H9 (cell line): ENCODE results near the gene FBXL2. TPM values are rescaled to one million over a fixed set of nuclear protein-coding genes. Genes with fewer than 3 reads are reported as not detected.

ENCODE experiments used
- DNase-seq: peaks from one replicate; pipeline ENCODE4 v3.0.0-alpha.2; 2017
- H2AFZ ChIP-seq: one replicate; pipeline ENCODE4 v1.6.1; 2013; ENCODE audit warnings: mild to moderate bottlenecking, low read length, control low read depth, moderate library complexity
- H2AK5ac ChIP-seq: 2 replicates; pipeline ENCODE4 v1.6.1; 2013; ENCODE audit warnings: low read length, control low read depth, mixed read lengths; ENCODE audit not compliant: insufficient read length
- H2BK120ac ChIP-seq: one replicate; pipeline ENCODE4 v1.6.1; 2013; ENCODE audit warnings: low read depth, mild to moderate bottlenecking, low read length, control low read depth, inconsistent platforms; ENCODE audit not compliant: poor library complexity, severe bottlenecking
- H2BK12ac ChIP-seq: 2 replicates; pipeline ENCODE4 v1.6.1; 2013; ENCODE audit warnings: low read length, control low read depth, mixed read lengths, low read depth; ENCODE audit not compliant: insufficient read length
- H2BK15ac ChIP-seq: 2 replicates; pipeline ENCODE4 v1.6.1; 2013; ENCODE audit warnings: low read depth, low read length, control low read depth
- H2BK20ac ChIP-seq: one replicate; pipeline ENCODE4 v1.6.1; 2013; ENCODE audit warnings: low read depth, mild to moderate bottlenecking, low read length, control low read depth, inconsistent platforms; ENCODE audit not compliant: poor library complexity, severe bottlenecking
- H2BK5ac ChIP-seq: 2 replicates; pipeline ENCODE4 v1.6.1; 2013; ENCODE audit warnings: low read length, control low read depth, mixed read lengths; ENCODE audit not compliant: insufficient read length
- H3K14ac ChIP-seq: 2 replicates; pipeline ENCODE4 v1.6.1; 2013; ENCODE audit warnings: low read length, control low read depth; ENCODE audit not compliant: insufficient read depth
- H3K18ac ChIP-seq: 2 replicates; pipeline ENCODE4 v1.6.1; 2013; ENCODE audit warnings: low read depth, mild to moderate bottlenecking, mixed read lengths, low read length, control low read depth; ENCODE audit not compliant: insufficient read length
- H3K23ac ChIP-seq: 2 replicates; pipeline ENCODE4 v1.6.1; 2013; ENCODE audit warnings: low read length, control low read depth, mixed read lengths, low read depth; ENCODE audit not compliant: insufficient read length
- H3K23me2 ChIP-seq: 2 replicates; pipeline ENCODE4 v1.6.1; 2013; ENCODE audit warnings: low read depth, mild to moderate bottlenecking, mixed read lengths, low read length, control low read depth; ENCODE audit not compliant: insufficient read length, poor library complexity, severe bottlenecking
- H3K27ac ChIP-seq: 2 replicates; pipeline ENCODE4 v1.5.1; 2013; ENCODE audit warnings: low read length, control low read depth, mixed read lengths, low read depth; ENCODE audit not compliant: insufficient read length
- H3K27me3 ChIP-seq: 2 replicates; pipeline ENCODE4 v1.6.1; 2013; ENCODE audit warnings: low read length, control low read depth, inconsistent platforms; ENCODE audit not compliant: insufficient read depth
- H3K4ac ChIP-seq: 2 replicates; pipeline ENCODE4 v1.6.1; 2013; ENCODE audit warnings: low read depth, mild to moderate bottlenecking, control low read depth, inconsistent platforms, low read length, moderate library complexity
- H3K4me1 ChIP-seq: 2 replicates; pipeline ENCODE4 v1.6.1; 2013; ENCODE audit warnings: low read length, control low read depth, inconsistent platforms; ENCODE audit not compliant: insufficient read depth
- H3K4me2 ChIP-seq: 2 replicates; pipeline ENCODE4 v1.6.1; 2013; ENCODE audit warnings: low read length, control low read depth, mixed read lengths; ENCODE audit not compliant: insufficient read length, insufficient read depth
- H3K56ac ChIP-seq: 2 replicates; pipeline ENCODE4 v1.6.1; 2013; ENCODE audit warnings: low read depth, mild to moderate bottlenecking, mixed read lengths, low read length, control low read depth; ENCODE audit not compliant: insufficient read length
- H3K79me1 ChIP-seq: 2 replicates; pipeline ENCODE4 v1.6.1; 2013; ENCODE audit warnings: low read depth, mild to moderate bottlenecking, moderate library complexity, low read length, control low read depth, inconsistent platforms; ENCODE audit not compliant: insufficient read depth, poor library complexity, severe bottlenecking
- H3K79me2 ChIP-seq: 2 replicates; pipeline ENCODE4 v1.6.1; 2013; ENCODE audit warnings: low read length, control low read depth, inconsistent platforms; ENCODE audit not compliant: insufficient read depth
- H3K9ac ChIP-seq: 2 replicates; pipeline ENCODE4 v1.6.1; 2013; ENCODE audit warnings: low read length, control low read depth, mixed read lengths; ENCODE audit not compliant: insufficient read length; ENCODE audit errors: extremely low read depth
- H3K9me3 ChIP-seq: one replicate; pipeline ENCODE4 v1.6.1; 2013; ENCODE audit warnings: low read depth, low read length, inconsistent platforms; ENCODE audit not compliant: control insufficient read depth
- H3T11ph ChIP-seq: one replicate; pipeline ENCODE4 v1.6.1; 2013; ENCODE audit warnings: mild to moderate bottlenecking, low read length, control low read depth, inconsistent platforms
- H4K20me1 ChIP-seq: one replicate; pipeline ENCODE4 v1.6.1; 2013; ENCODE audit not compliant: control insufficient read depth, insufficient read length, insufficient read depth
- H4K5ac ChIP-seq: 2 replicates; pipeline ENCODE4 v1.6.1; 2013; ENCODE audit warnings: low read depth, mild to moderate bottlenecking, mixed read lengths, low read length, control low read depth; ENCODE audit not compliant: insufficient read length
- H4K8ac ChIP-seq: replicated peaks from 2 replicates; pipeline ENCODE4 v1.6.1; 2013; ENCODE audit warnings: low read length, control low read depth, mixed read lengths, low read depth; ENCODE audit not compliant: insufficient read length
- H4K91ac ChIP-seq: 2 replicates; pipeline ENCODE4 v1.6.1; 2013; ENCODE audit warnings: low read depth, mild to moderate bottlenecking, moderate library complexity, mixed read lengths, low read length, control low read depth; ENCODE audit not compliant: insufficient read length
- H3K27ac Mint-ChIP-seq, 3 experiments: 2 replicates in 2 of 3; 3 replicates in 1 of 3; pipeline ENCODE4 v1.8.0; 2020 to 2021; ENCODE audit warnings: mixed read lengths in 3 of 3, mild to moderate bottlenecking in 1 of 3, moderate library complexity in 1 of 3
- H3K27me3 Mint-ChIP-seq: 2 replicates; pipeline ENCODE4 v1.8.0; 2021; ENCODE audit warnings: low read depth, mild to moderate bottlenecking, moderate library complexity, mixed read lengths
- H3K36me3 Mint-ChIP-seq, 3 experiments: 2 replicates in 2 of 3; 3 replicates in 1 of 3; pipeline ENCODE4 v1.8.0; 2020 to 2021; ENCODE audit warnings: low read depth in 3 of 3, mixed read lengths in 3 of 3; ENCODE audit not compliant: insufficient read depth in 1 of 3
- H3K4me1 Mint-ChIP-seq, 2 experiments: 2 replicates each; pipeline ENCODE4 v1.8.0; 2020; ENCODE audit warnings: mixed read lengths in 2 of 2
- H3K4me3 Mint-ChIP-seq, 2 experiments: 2 replicates in 1 of 2; 3 replicates in 1 of 2; pipeline ENCODE4 v1.8.0; 2020 to 2021; ENCODE audit warnings: mild to moderate bottlenecking in 2 of 2, mixed read lengths in 2 of 2, moderate library complexity in 1 of 2
- H3K9me3 Mint-ChIP-seq, 2 experiments: 2 replicates in 1 of 2; 3 replicates in 1 of 2; pipeline ENCODE4 v1.8.0; 2020; ENCODE audit warnings: mild to moderate bottlenecking in 2 of 2, mixed read lengths in 2 of 2, moderate library complexity in 1 of 2
- CTCF ChIP-seq: fragments of 200-600 bp; sonication (generic); conservative IDR thresholded peaks from 3 replicates; pipeline ENCODE4 v1.8.0; 2021; ENCODE audit warnings: antibody characterized with exemption, mild to moderate bottlenecking
- WGBS: extraction: QIAGEN DNeasy Blood & Tissue Kit; methylation state at CpG from one replicate; pipeline ENCODE4 v1.1.7; 2013; ENCODE audit warnings: missing lambda C conversion rate, low lambda C conversion rate, mixed read lengths; ENCODE audit not compliant: insufficient read length; ENCODE audit errors: extremely low coverage; 5-methylcytosine and 5-hydroxymethylcytosine counted together
- total RNA-seq: library from RNA; stranded (reverse); gene quantifications from 2 replicates; pipeline ENCODE4 v1.2.1, GENCODE V29; 2021

Gene FBXL2
- total RNA-seq, 1 experiment from 2014 or later = 2.7 TPM

- H3K27me3 Mint-ChIP-seq = no peaks in the 10 kb centered on the region
- Histone ChIP-seq H3K14ac (no peak overlapping the region), H3K9ac (no peak overlapping the region), H3K56ac (no peak overlapping the region), H3K18ac (no peak overlapping the region), H4K20me1 (no peaks in the 10 kb centered on the region), H3K27me3 (no peaks in the 10 kb centered on the region), H3K4me1 (peaks cover 2% of the 10 kb centered on the region; the same call in 1 of the 2 replicates), H4K8ac (no peak overlapping the region), H2AFZ (no peak overlapping the region), H2BK15ac (no peak overlapping the region), H3K23me2 (no peaks in the 10 kb centered on the region), H3K4me2 (no peak overlapping the region), H3K79me1 (no peaks in the 10 kb centered on the region), H2AK5ac (no peak overlapping the region), H2BK120ac (no peak overlapping the region), H3K23ac (no peak overlapping the region), H3K4ac (no peak overlapping the region), H2BK20ac (no peak overlapping the region), H4K5ac (no peak overlapping the region), H2BK5ac (no peak overlapping the region), H3K9me3 (no peaks in the 10 kb centered on the region), H2BK12ac (no peak overlapping the region), H3K27ac (no peak overlapping the region), H4K91ac (no peak overlapping the region), H3K79me2 (no peaks in the 10 kb centered on the region), H3T11ph (no peak overlapping the region)
- no peak for DNase-seq
- WGBS = no CpG with 5 or more reads among the region's 1 CpG
- peaks cover 14 to 62% (median 55%) of the 10 kb centered on the region in 3 experiments; a peak in 6 of 7 replicates for H3K36me3 Mint-ChIP-seq
- H3K9me3 Mint-ChIP-seq = no peaks in the 10 kb centered on the region
- TF ChIP-seq CTCF = no peak
- peaks cover 5% of the 10 kb centered on the region in 2 experiments for H3K4me1 Mint-ChIP-seq
- no peak overlapping the region for H3K4me3 Mint-ChIP-seq
- H3K27ac Mint-ChIP-seq = no peak overlapping the region; a peak in 1 of 7 replicates
Observed at GRCh38 chr3:33386631-33387030, 109.4 kb downstream of the FBXL2 start.
